Activated naive CD4-positive, alpha-beta T cell treated with anti-CD3 and anti-CD28 coated beads for 36 hours (primary cell): ENCODE data around the gene PIK3IP1. TPM values are rescaled to one million over a fixed set of nuclear protein-coding genes. Genes with fewer than 3 reads are reported as not detected.
A peak's percentile ranks its signal among the peaks of the same experiment; 100 is the strongest.

Source experiments
- CTCF ChIA-PET: fragments of 350-600 bp; sonication (Branson Sonifier 250); formaldehyde crosslinking; loops from one replicate; lab custom pipeline; 2021; ENCODE audit warnings: antibody characterized with exemption; lab: Charles Lee
- DNase-seq: peaks from one replicate; pipeline ENCODE4 v3.0.0-alpha.2; 2020
- H3K27ac Mint-ChIP-seq: one replicate; pipeline ENCODE4 v1.8.0; 2021; ENCODE audit warnings: mild to moderate bottlenecking, mixed read lengths
- H3K27me3 Mint-ChIP-seq: one replicate; pipeline ENCODE4 v1.8.0; 2021; ENCODE audit warnings: low read depth, mixed read lengths
- H3K36me3 Mint-ChIP-seq: one replicate; pipeline ENCODE4 v1.8.0; 2021; ENCODE audit warnings: low read depth, mixed read lengths
- H3K4me1 Mint-ChIP-seq: one replicate; pipeline ENCODE4 v1.8.0; 2021; ENCODE audit warnings: low read depth, mixed read lengths
- H3K4me3 Mint-ChIP-seq: one replicate; pipeline ENCODE4 v1.8.0; 2021; ENCODE audit warnings: mild to moderate bottlenecking, moderate library complexity, mixed read lengths
- H3K9me3 Mint-ChIP-seq: one replicate; pipeline ENCODE4 v1.8.0; 2021; ENCODE audit warnings: mixed read lengths
- intact Hi-C: fragments of 100-400 bp; cut with micrococcal nuclease; formaldehyde crosslinking; loops from one replicate; pipeline ENCODE4 v1.15.1; 2023
- total RNA-seq, 2 experiments: library from RNA; stranded (reverse); gene quantifications; one replicate each; pipeline ENCODE4 v1.2.3, GENCODE V29; 2021

PIK3IP1 gene
- total RNA-seq, 2 experiments from 2014 or later = 27.4 to 28.6 TPM

- intact Hi-C loops = loop anchor here (10.0 kb wide), 1 partner anchor 332 kb away; no protein-coding TSS in a partner anchor
- no peak overlapping the region for H3K4me3 Mint-ChIP-seq
- H3K36me3 Mint-ChIP-seq = peaks cover 57% of the 10 kb centered on the region
- H3K4me1 Mint-ChIP-seq = peaks cover 79% of the 10 kb centered on the region
- no peak for DNase-seq
- CTCF ChIA-PET = interaction anchor here (1.3 kb wide), 1 partner anchor 37 kb away, joined by 9 read pairs; no protein-coding TSS in a partner anchor
- H3K9me3 Mint-ChIP-seq = no peaks in the 10 kb centered on the region
- H3K27me3 Mint-ChIP-seq = no peaks in the 10 kb centered on the region
- peak overlapping the region; percentile 63 for H3K27ac Mint-ChIP-seq
Measured at GRCh38 chr22:31276426-31277167, 15.7 kb downstream of the PIK3IP1 start.

GRCh38 chr22:31275576-31275975 lies 16.7 kb downstream of the PIK3IP1 start:
- intact Hi-C loops = loop anchor here (10.0 kb wide), 1 partner anchor 331 kb away; no protein-coding TSS in a partner anchor
- H3K27me3 Mint-ChIP-seq = no peaks in the 10 kb centered on the region
- H3K4me3 Mint-ChIP-seq = no peak overlapping the region
- CTCF ChIA-PET = interaction anchor here (0.7 kb wide), 1 partner anchor 183 kb away, joined by 3 read pairs; no protein-coding TSS in a partner anchor
- H3K36me3 Mint-ChIP-seq = peaks cover 51% of the 10 kb centered on the region
- no peak for DNase-seq
- peaks cover 76% of the 10 kb centered on the region for H3K4me1 Mint-ChIP-seq
- no peaks in the 10 kb centered on the region for H3K9me3 Mint-ChIP-seq
- peak overlapping the region; percentile 27 for H3K27ac Mint-ChIP-seq

GRCh38 chr22:31275018-31275417 lies 17.3 kb downstream of the PIK3IP1 start:
- no peak for DNase-seq
- H3K9me3 Mint-ChIP-seq = no peaks in the 10 kb centered on the region
- CTCF ChIA-PET = interaction anchor here (0.9 kb wide), 1 partner anchor 11 kb away, joined by 4 read pairs; no protein-coding TSS in a partner anchor

GRCh38 chr22:31274017-31274416 lies 18.3 kb downstream of the PIK3IP1 start:
- H3K9me3 Mint-ChIP-seq = no peaks in the 10 kb centered on the region
- CTCF ChIA-PET = interaction anchor here (0.6 to 4.9 kb wide), 14 partner anchors 9 to 507 kb away, joined by 3 to 59 read pairs (median 10); partner anchors contain the start of genes LIMK2 and PIK3IP1
- intact Hi-C loops = loop anchor here (10.0 kb wide), 1 partner anchor 329 kb away; no protein-coding TSS in a partner anchor
- H3K36me3 Mint-ChIP-seq = peaks cover 44% of the 10 kb centered on the region
- DNase-seq = no peak
- no peaks in the 10 kb centered on the region for H3K27me3 Mint-ChIP-seq
- H3K4me1 Mint-ChIP-seq = peaks cover 71% of the 10 kb centered on the region
- no peak overlapping the region for H3K4me3 Mint-ChIP-seq
- peak overlapping the region; percentile 70 for H3K27ac Mint-ChIP-seq

More at GRCh38 chr22:31275018-31275417, 17.3 kb downstream of the PIK3IP1 start:
- peaks cover 76% of the 10 kb centered on the region for H3K4me1 Mint-ChIP-seq
- peaks cover 49% of the 10 kb centered on the region for H3K36me3 Mint-ChIP-seq
- no peak overlapping the region for H3K4me3 Mint-ChIP-seq
- H3K27ac Mint-ChIP-seq = peak overlapping the region; percentile 76
- intact Hi-C loops = loop anchor here (10.0 kb wide), 1 partner anchor 330 kb away; no protein-coding TSS in a partner anchor
- no peaks in the 10 kb centered on the region for H3K27me3 Mint-ChIP-seq

GRCh38 chr22:31272522-31273446 lies 19.5 kb downstream of the PIK3IP1 start:
- H3K4me3 Mint-ChIP-seq = no peak overlapping the region
- no peaks in the 10 kb centered on the region for H3K9me3 Mint-ChIP-seq
- intact Hi-C loops = loop anchor here (2.0 to 10.0 kb wide), 2 partner anchors 166 to 328 kb away; partner anchors contain the start of gene SELENOM
- H3K27me3 Mint-ChIP-seq = no peaks in the 10 kb centered on the region
- no peak overlapping the region for H3K27ac Mint-ChIP-seq
- H3K36me3 Mint-ChIP-seq = peaks cover 50% of the 10 kb centered on the region
- H3K4me1 Mint-ChIP-seq = peaks cover 58% of the 10 kb centered on the region
- CTCF ChIA-PET = interaction anchor here (0.6 to 4.9 kb wide), 41 partner anchors 9 to 326 kb away, joined by 3 to 59 read pairs (median 4); partner anchors contain the start of genes LIMK2 and PIK3IP1
- DNase-seq = peak; percentile 76

GRCh38 chr22:31271485-31271884 lies 20.8 kb downstream of the PIK3IP1 start:
- no peaks in the 10 kb centered on the region for H3K27me3 Mint-ChIP-seq
- CTCF ChIA-PET = interaction anchor here (1.3 to 4.9 kb wide), 6 partner anchors 24 to 79 kb away, joined by 3 to 59 read pairs (median 8); partner anchors contain the start of gene LIMK2
- no peaks in the 10 kb centered on the region for H3K9me3 Mint-ChIP-seq
- DNase-seq = no peak
- no peak overlapping the region for H3K4me3 Mint-ChIP-seq
- H3K27ac Mint-ChIP-seq = no peak overlapping the region
- peaks cover 53% of the 10 kb centered on the region for H3K36me3 Mint-ChIP-seq
- intact Hi-C loops = loop anchor here (10.0 kb wide), 1 partner anchor 327 kb away; no protein-coding TSS in a partner anchor
- H3K4me1 Mint-ChIP-seq = peaks cover 48% of the 10 kb centered on the region

GRCh38 chr22:31271026-31271425 lies 21.3 kb downstream of the PIK3IP1 start:
- CTCF ChIA-PET = interaction anchor here (1.1 to 4.9 kb wide), 3 partner anchors 42 to 163 kb away, joined by 6 to 59 read pairs (median 11); partner anchors contain the start of genes LIMK2 and SELENOM
- no peaks in the 10 kb centered on the region for H3K9me3 Mint-ChIP-seq
- no peak overlapping the region for H3K4me3 Mint-ChIP-seq
- no peak overlapping the region for H3K27ac Mint-ChIP-seq
- peaks cover 52% of the 10 kb centered on the region for H3K36me3 Mint-ChIP-seq
- no peaks in the 10 kb centered on the region for H3K27me3 Mint-ChIP-seq
- peaks cover 46% of the 10 kb centered on the region for H3K4me1 Mint-ChIP-seq
- no peak for DNase-seq
- intact Hi-C loops = loop anchor here (10.0 kb wide), 1 partner anchor 326 kb away; no protein-coding TSS in a partner anchor

GRCh38 chr22:31269892-31270579 lies 22.3 kb downstream of the PIK3IP1 start:
- H3K27ac Mint-ChIP-seq = no peak overlapping the region
- no peaks in the 10 kb centered on the region for H3K9me3 Mint-ChIP-seq
- no peaks in the 10 kb centered on the region for H3K27me3 Mint-ChIP-seq
- CTCF ChIA-PET = interaction anchor here (0.7 to 4.9 kb wide), 6 partner anchors 12 to 162 kb away, joined by 3 to 59 read pairs (median 5); partner anchors contain the start of genes LIMK2 and SELENOM
- DNase-seq = no peak
- intact Hi-C loops = loop anchor here (10.0 kb wide), 1 partner anchor 325 kb away; no protein-coding TSS in a partner anchor
- no peak overlapping the region for H3K4me3 Mint-ChIP-seq
- H3K4me1 Mint-ChIP-seq = peaks cover 40% of the 10 kb centered on the region
- H3K36me3 Mint-ChIP-seq = peaks cover 48% of the 10 kb centered on the region

GRCh38 chr22:31268281-31268680 lies 24.0 kb downstream of the PIK3IP1 start:
- Mint-ChIP-seq H3K36me3 (peaks cover 38% of the 10 kb centered on the region), H3K27me3 (no peaks in the 10 kb centered on the region), H3K27ac (no peak overlapping the region), H3K4me1 (peaks cover 30% of the 10 kb centered on the region), H3K4me3 (no peak overlapping the region), H3K9me3 (no peaks in the 10 kb centered on the region)
- intact Hi-C loops = no loop called here
- CTCF ChIA-PET = no interaction called here
- no peak for DNase-seq

GRCh38 chr22:31263896-31264640 lies 28.2 kb downstream of the PIK3IP1 start:
- Mint-ChIP-seq H3K27me3 (no peaks in the 10 kb centered on the region), H3K4me3 (no peak overlapping the region), H3K27ac (no peak overlapping the region), H3K4me1 (peaks cover 2% of the 10 kb centered on the region), H3K9me3 (no peaks in the 10 kb centered on the region), H3K36me3 (peaks cover 35% of the 10 kb centered on the region)
- DNase-seq = no peak
- intact Hi-C loops = no loop called here
- CTCF ChIA-PET = interaction anchor here (0.6 to 2.5 kb wide), 3 partner anchors 9 to 666 kb away, joined by 4 to 12 read pairs (median 6); no protein-coding TSS in a partner anchor
